HG02763 (cell line): Measurements from ENCODE around the gene COQ8A.
"Not testable (repeated sequence)": the region's sequence is repeated elsewhere in the genome, so short reads cannot be mapped to it uniquely, and the experiment has no call there.

Experiments used
- ATAC-seq: cut with Tn5 transposase; IDR thresholded peaks from one replicate; pipeline ENCODE4 v1.9.1; 2021; ENCODE audit warnings: mild to moderate bottlenecking, moderate library complexity; ENCODE audit not compliant: unreplicated experiment

Gene COQ8A

DNA sequence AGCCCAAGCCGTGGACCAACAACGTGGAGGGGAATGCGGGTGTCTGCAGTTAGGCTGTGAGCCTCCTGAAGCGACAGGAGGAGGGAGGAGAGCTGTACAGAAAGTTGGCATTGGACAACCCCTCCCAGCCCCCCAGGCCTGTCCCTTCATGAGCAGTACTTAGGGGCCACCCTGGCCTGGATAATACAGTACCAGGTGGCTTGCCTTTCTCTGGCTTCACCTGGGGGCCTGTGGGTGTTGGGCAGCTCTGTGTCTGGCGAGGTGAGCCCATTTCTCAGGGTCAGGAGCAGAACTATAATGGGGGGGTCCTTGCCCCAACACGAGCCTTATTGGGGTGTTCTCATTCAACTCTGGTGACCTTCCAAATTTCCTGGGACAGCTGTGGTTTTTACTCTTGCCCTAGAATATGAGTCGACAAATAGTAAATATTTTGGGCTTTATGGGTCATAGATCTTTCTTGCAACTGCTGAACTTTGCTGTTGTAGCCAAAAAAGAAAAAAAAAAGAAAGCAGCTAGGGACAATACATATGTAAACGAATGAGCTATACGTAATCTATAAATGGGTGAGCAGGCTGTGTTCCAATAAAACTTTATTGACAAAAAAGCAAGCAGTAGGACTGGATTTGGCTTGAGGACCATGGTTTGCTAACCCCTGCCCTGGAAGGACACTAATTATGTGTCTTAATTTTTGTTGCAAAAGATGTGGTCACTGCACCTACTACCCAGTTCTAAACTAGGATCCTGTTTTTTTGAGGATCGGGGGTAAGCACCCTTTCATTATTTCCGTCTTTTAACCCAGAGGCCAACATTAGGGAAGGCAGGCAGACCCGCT lies 11.4 kb downstream of the COQ8A start:
- no peak for ATAC-seq

DNA sequence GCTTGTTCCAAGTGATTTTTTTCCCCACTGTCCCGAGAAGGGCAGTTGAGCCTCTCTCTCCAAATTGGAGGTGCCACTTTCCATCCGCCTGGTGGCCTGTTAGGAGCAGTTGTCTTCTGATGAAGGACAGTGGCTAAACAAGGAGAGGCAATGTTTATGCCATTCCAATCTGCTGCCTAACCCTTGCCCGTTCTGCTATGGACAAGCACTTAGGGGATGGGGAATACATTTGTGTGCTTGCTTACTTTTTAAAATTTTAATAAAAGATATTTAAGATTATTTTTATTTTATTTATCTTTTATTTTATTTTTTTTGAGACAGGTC lies 12.0 kb downstream of the COQ8A start:
- ATAC-seq: no peak

DNA sequence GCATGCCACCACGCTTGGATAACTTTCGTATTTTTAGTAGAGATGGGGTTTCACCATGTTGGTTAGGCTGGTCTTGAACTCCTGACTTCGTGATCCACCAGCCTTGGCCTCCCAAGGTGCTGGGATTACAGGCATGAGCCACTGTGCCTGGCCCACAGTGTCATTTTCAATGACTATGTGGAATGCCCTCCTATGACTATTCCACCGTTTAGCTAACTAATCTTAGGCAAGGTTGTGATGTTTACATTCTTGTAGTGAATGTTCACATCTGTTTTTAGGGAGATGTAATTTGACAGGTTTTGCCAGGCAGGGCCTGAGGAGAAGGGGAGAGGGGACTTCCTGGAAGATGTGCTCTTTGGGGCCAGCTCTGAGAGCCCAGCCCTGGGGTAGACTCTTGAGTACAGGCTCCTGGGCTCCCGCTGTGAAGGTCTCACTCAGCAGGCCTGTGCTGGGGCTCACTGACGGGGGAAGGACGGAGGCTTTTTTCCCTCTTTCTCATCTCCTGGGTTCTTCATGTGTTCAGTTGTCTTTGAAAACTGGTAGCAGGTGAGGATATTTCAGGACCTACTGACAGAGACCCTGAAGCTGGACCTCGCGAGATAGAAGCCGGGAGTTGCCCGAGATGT lies 13.2 kb downstream of the COQ8A start:
- no peak for ATAC-seq

DNA sequence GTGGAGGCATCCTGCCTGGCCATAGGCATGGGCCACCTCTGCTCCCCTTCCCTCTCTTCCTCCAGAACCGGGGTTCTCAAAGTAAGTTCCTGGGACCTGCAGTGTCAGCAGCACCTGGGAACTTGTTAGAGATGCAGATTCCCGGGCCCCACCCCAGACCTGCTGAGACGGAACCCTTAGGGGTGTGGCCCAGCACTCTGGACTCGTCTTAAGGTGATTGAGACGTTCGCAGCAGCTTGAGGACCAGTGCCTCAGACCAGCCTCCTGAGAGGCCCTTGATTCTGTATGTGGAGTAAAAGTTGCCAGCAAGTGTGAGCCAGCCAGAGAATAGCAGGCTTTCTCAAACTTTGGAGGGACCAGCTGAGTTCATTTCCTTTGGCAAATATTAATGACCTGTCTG lies 14.2 kb downstream of the COQ8A start:
- ATAC-seq: no peak

DNA sequence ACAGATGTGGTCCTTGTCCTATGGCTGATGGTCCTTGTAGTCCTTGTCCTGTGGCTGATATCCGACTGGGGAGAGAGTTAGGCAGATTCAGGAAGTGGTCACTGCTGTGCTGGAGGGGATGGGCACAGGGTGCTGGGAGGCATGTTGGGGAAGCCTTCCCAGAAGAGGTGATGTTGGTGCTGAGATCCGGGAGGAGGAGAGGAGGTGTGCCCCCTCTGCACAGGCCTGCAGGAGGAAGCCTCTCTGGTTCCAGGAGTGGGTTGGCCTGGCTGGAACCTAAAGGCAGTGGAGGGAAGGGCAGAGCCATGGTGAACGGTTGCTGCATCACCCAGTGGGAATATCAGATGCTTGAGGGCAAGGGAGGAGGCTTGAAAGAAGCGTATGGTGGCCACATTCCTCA lies 14.7 kb downstream of the COQ8A start:
- no peak for ATAC-seq

DNA sequence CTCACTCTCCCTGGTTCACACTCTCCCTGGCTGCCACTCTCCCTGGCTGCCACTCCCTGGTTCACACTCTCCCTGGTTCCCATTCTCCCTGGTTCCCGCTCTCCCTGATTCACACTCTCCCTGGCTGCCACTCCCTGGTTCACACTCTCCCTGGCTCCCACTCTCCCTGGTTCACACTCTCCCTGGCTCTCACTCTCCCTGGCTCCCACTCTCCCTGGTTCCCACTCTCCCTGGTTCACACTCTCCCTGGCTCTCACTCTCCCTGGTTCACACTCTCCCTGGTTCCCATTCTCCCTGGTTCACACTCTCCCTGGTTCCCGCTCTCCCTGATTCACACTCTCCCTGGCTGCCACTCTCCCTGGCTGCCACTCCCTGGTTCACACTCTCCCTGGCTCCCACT lies 15.8 kb downstream of the COQ8A start:
- not testable (repeated sequence) for ATAC-seq

DNA sequence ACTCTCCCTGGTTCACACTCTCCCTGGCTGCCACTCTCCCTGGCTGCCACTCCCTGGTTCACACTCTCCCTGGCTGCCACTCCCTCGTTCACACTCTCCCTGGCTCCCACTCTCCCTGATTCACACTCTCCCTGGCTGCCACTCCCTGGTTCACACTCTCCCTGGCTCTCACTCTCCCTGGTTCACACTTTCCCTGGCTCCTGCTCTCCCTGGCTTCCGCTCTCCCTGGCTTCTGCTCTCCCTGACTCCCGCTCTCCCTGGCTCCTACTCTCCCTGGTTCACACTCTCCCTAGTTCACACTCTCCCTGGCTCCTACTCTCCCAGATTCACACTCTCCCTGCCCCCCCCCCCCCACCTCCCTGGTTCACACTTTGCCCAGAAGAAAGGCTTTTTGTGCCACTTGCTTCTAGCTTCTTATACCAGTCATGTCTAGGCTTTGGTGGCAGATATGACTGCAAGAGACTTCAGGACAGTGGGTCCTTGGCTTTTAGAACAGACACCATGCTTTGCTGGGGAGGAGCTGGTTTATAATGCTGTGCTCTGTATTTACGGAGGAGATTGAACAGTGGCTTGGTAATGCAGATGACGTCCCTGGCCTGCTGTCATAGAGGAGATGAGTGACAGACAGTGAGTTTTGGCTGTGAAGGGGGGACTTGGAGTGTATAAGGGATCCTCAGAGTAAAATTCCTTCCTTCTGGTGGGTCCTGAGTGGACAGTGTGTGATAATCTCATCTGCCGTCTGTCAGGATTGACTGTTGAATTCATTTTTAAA lies 17.0 kb downstream of the COQ8A start:
- no peak for ATAC-seq

DNA sequence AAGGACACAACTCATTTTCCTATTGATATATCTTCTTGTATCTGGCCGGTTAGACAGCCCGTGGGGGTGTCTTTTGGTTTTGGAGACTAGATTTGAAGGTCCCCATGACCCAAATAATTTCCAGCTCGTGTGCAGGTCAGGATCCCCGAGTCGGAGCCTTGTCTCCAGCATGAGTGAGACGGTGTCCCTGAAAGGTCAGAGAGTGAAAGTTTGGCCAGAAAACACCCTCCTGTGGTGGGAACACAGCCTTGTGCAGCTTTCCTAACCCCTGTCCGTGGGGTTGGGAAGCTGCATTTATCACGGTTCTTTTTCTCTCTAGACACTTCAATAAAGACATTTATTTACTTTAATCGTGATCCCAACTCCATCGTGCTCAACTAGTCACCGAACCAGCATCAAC lies 17.6 kb downstream of the COQ8A start:
- ATAC-seq: no peak

DNA sequence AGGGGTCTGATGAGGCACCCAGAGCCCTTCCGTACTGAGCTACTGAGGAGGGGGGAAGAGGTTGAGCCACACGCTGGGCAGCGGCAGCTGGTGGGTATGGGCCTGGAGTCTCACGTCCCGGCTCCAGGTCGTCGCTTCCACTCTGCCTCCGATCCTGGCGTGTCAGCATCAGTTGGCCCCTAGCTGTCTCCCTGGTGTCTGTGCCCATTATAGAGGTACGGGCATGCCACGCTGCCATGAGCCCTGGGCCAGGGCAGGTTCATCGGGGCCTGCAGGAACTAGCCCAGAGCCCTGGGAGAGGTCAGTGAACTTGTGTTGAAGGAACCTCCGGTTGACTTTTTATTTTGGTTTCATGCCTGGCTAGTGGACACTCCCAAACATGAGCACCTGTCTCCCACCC lies 18.2 kb downstream of the COQ8A start:
- no peak for ATAC-seq

DNA sequence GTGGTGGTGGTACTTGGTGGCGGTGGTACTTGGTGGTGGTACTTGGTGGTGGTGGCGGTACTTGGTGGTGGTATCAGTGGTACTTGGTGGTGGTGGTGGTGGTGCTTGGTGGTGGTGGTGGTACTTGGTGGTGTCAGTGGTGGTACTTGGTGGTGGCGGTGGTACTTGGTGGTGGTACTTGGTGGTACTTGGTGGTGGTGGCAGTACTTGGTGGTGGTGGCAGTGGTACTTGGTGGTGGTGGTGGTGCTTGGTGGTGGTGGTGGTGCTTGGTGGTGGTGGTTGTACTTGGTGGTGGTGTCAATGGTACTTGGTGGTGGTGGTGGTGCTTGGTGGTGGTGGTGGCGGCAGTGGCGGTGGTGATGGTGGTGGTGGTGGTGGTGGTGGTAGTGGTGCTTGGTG lies 20.2 kb downstream of the COQ8A start:
- no peak for ATAC-seq

DNA sequence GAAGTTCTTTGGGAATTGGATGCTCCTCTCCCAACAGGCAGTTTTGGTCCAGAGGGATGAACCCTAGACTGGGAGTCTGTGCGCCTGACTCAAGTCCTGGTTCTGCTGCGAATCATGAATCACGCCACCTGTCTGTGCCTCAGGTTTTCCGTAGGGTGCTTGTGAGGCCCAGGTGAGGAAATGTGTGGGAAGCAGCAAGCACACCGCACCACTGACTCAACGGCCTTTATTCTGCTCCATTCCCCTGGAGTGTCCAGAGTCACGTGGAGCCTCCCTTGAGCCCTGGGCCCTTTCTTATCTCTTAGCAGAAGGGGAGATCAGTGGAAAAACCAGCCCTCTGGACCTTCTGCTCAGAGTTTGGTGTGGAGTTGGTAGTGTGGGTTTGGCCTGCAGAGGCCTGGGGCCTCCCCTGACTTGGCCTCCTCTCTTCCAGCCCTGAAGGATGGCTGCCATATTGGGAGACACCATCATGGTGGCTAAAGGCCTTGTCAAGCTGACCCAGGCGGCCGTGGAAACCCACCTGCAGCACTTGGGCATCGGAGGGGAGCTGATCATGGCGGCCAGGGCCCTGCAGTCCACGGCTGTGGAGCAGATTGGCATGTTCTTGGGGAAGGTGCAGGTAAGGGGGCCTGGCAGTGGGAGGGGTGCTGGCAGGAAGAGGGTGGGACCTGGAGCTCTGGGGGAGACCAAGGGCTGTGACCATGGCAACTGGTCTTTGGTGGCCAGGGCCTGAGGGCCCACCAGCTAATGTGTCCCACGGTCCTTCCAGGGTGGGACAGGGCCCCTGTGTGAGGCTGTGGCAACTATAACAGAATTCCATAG lies 21.1 kb downstream of the COQ8A start:
- no peak for ATAC-seq

DNA sequence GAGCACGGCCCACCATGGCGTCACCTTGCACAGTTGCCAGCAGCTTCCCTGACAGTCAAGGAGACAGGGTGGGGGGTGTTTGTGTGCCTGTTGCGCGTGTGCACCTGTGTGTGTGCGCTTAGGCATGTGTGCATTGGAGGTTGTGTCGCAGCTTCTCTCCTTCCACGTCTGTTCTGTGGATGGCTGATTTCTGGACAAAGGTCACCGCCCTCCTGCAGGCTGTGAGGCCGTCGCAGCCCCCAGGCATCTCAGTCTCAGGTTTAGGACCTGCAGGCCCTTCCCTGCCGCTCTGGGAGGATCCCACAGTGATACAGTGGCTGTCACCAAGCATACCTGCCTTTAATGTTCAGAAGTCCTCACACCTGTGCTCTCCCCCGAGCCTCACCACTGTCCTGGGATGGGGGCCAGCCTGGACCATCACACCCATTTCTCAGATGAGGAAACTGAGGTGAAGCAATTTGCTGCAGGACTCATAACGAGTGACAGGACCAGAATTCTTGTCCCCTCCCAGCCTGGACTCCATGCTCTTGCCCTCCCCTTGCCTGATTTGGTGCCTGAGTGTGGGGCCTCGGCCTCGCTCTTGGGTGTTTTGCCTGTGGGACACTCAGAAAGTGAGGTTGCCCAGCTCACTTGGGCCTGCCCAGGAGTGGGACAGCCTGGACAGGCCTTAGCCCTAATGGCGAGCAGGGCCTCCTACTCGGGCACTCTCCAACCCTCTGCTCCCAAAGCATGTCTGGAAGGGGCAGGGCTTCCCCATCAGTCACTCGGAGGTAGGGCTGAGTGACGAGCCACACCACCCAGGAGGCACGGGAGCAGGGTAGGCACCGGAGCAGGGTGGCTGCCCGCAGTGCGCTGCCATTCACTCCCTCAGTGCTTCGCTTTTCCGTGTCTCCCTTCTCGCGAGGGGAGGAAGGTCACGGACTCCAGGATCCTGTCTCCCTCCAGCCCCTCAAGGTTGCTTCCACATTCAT lies 22.6 kb downstream of the COQ8A start:
- no peak for ATAC-seq

DNA sequence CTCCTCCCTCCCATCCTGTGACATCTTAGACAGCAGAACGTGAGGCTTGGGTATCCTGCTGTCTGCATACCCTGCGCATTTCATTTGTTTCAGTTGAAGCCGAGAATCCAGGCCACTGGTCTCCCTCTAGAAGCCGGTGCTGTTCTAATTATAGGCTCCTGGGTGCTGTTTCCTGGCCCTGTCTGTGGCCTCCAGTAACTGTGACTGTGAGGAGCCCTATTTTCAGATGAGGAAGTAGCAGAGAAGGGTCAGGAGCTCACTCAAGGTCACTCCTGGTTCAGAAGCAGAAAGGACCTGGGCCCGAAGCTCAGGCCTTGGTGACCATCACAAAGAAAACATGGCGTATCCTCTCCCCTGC lies 24.0 kb downstream of the COQ8A start:
- no peak for ATAC-seq

DNA sequence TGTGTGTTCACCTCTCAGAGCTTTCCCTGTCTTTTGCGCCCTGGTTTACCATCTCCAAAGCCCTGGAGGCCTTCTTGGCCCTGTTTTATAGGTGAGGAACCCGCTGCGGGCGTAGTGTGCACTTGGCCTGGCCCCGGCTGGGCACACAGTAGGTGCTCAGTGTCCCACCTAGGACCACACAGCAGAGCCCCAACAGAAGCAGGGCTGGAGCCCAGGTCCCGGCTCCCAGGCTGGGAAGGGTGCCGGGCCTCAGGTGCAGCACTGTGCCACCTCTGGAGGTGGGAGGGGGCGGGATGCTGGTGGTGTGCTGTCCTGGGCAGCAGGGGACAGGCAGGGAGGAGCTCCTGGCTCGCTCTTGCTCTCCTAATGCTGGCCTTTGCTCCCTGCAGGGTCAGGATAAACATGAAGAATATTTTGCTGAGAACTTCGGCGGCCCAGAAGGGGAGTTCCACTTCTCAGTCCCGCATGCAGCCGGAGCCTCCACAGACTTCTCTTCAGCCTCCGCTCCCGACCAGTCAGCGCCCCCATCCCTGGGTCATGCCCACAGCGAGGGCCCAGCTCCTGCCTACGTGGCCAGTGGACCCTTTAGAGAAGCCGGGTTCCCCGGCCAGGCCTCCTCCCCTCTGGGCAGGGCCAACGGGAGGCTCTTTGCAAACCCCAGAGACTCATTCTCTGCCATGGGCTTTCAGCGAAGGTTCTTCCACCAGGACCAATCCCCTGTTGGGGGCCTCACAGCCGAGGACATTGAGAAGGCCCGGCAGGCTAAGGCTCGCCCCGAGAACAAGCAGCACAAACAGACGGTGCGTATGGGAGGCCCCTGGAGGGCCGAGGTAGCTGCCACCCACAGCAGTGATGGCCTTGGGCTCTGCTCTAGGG lies 24.8 kb downstream of the COQ8A start:
- ATAC-seq: no peak

DNA sequence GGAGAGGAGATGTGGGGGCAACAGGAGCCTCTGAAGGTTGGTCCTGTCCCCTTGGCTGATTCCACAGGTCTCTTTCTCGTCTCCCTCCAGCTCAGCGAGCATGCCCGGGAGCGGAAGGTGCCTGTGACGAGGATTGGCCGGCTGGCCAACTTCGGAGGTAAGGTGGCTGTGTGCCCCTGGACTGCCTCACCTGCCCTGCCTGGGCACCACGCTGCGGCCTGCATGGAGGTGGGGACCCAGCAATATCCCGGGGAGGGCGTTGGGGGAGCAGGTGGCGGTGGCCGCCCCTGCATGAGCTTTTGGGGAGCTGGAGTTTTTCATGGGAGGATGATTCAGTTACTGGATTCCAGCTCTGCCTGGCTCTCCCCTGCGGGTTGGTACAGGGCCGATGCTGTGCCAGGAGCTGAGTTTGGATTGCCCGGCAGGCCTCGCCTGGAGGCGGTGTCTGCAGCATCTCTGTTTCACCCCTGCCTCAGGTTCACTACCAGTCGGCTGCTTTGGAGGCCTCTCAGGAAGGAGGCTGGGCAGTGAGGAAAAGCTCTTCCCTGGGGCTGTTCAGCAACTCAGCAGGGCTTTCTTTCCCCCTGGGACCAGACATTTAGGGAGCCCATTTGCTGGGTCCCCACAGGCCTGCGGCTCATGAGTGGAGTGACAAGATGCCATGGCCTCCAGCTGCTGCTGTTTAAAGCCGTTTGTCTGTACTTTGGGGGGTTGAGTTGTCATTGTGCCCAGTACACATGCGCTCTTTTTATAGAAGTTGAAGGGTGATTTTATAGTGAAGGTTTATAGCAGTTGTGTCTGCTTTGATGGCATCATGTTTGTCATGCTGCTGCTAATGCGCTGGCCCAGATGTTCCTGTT lies 25.7 kb downstream of the COQ8A start:
- no peak for ATAC-seq

DNA sequence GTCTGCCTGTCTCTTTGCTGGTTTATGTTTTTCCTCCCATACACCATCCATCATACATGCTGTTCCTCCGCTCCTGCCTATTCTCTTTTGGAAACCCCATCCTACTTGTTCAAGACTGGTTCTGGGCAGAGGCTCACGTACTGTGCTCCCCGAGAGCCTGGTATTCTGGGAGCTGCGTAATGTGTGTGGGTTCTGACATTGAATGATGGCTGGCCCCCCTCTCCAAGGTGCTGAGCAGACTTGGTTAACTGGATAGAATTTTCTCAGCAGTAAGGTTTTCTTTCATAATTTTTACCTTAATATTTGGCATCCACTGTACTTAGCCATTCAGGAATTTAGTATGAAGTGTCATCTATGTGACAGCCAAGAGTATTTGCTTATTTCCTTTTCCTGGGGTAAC lies 26.6 kb downstream of the COQ8A start:
- ATAC-seq: no peak

DNA sequence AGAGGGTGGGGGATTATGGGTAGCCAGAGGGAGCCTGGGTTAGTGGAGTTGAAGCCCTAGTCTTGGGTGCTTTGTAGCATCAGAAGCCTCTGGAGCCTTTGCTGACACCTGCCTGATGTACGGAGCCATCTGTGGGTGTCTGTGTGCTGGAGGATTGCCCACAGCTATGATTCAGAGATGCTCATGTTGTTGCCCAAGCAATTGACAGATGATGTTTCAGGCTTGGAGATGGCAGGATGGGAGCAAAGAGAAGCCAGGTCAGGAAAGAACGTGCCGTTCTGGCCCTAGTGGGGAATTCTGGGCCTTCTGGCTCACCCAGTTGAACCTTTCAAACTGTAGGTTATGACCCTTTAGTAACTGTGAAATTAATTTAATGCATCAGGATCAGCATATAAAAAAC lies 27.6 kb downstream of the COQ8A start:
- no peak for ATAC-seq

DNA sequence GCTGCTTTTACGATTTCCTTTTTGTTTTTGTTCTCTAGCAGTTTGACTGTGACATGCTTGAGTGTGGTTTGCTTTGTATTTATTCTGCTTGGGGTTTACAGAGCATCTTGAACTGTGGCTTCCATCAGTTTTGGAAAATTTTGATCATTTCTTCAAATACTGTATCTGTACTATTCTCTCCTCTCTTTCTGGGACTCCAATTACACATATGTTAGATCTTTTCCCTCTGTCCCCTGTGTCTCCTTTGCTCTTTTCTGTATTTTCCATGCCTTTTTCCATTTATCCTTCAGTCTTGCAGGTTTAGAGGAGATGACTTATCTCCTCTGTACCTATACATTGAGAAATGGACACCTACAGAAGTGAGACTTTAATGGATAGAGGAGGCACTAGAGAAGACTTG lies 31.7 kb downstream of the COQ8A start:
- ATAC-seq: no peak
